Peyer's patch (tissue), 4 donors: Measurements from ENCODE around the gene TMEM40.

Source experiments
- CTCF ChIP-seq, 6 experiments: fragments of 450-650 bp in 4 of 6; fragments of 200-600 bp in 2 of 6; sonication (generic) in 1 of 6; IDR thresholded peaks; one replicate each; pipeline ENCODE4 v1.5.1; 2017 to 2019; ENCODE audit warnings: antibody characterized with exemption in 6 of 6, mild to moderate bottlenecking in 3 of 6, moderate library complexity in 1 of 6
- POLR2A ChIP-seq, 2 donors: fragments of 450-650 bp; IDR thresholded peaks; one replicate each; pipeline ENCODE4 v1.5.1; 2017; ENCODE audit warnings: antibody characterized with exemption in 2 of 2, mild to moderate bottlenecking in 2 of 2, moderate library complexity in 2 of 2

GRCh38 chr3:12782172-12782815 lies 23.2 kb upstream of the TMEM40 start:
- TF ChIP-seq CTCF (IDR thresholded peaks at IDR 0.05) (no peak), POLR2A (IDR thresholded peaks at IDR 0.05) (no peak)
